Femur (tissue), 1 donor: ENCODE results near the gene C11orf87.

Experiments used
- DNase-seq: peaks from one replicate; pipeline ENCODE4 v3.0.0-alpha.2; 2017

C11orf87 gene

GRCh38 chr11:109454857-109455256 lies 32.9 kb downstream of the C11orf87 start:
- no peak for DNase-seq
